ENCODE results near the gene TMEM94.

Gene TMEM94

GRCh38 chr17:75480281-75480680 is 23.8 kb downstream of the TMEM94 start:
- FAIRE-seq, result no peak
- TF ChIP-seq CTCF (IDR thresholded peaks at IDR 0.05; ENCODE audit: insufficient read depth, missing control alignments), result no peak
- DNase-seq (ENCODE audit: insufficient read length, low spot score), result no peak

GRCh38 chr17:75481194-75482068 is 25.0 kb downstream of the TMEM94 start:
- FAIRE-seq, result no peak
- peak; percentile 10 for TF ChIP-seq CTCF (IDR thresholded peaks at IDR 0.05; ENCODE audit: insufficient read depth, missing control alignments)
- DNase-seq (ENCODE audit: insufficient read length, low spot score), result peak; percentile 96

- no peak for TF ChIP-seq CTCF (IDR thresholded peaks at IDR 0.05; ENCODE audit: insufficient read depth, missing control alignments)
- FAIRE-seq (no peak), DNase-seq (ENCODE audit: insufficient read length, low spot score) (no peak)
Measured at GRCh38 chr17:75482098-75482942, 25.9 kb downstream of the TMEM94 start.

- no peak for TF ChIP-seq CTCF (IDR thresholded peaks at IDR 0.05; ENCODE audit: insufficient read depth, missing control alignments)
- DNase-seq (ENCODE audit: insufficient read length, low spot score), result no peak
- FAIRE-seq, result no peak
Measured at GRCh38 chr17:75485688-75486087, 29.3 kb downstream of the TMEM94 start.

- no peak for TF ChIP-seq CTCF (IDR thresholded peaks at IDR 0.05; ENCODE audit: insufficient read depth, missing control alignments)
- no peak for FAIRE-seq
- no peak for DNase-seq (ENCODE audit: insufficient read length, low spot score)
Measured at GRCh38 chr17:75486151-75486550, 29.7 kb downstream of the TMEM94 start.

- FAIRE-seq (no peak), DNase-seq (ENCODE audit: insufficient read length, low spot score) (no peak)
- no peak for TF ChIP-seq CTCF (IDR thresholded peaks at IDR 0.05; ENCODE audit: insufficient read depth, missing control alignments)
Measured at GRCh38 chr17:75486951-75487350, 30.5 kb downstream of the TMEM94 start.

Measured in D721Med (cell line).